ENCODE measurements around the gene C19orf33.
A peak's percentile ranks its signal among the peaks of the same experiment; 100 is the strongest.

C19orf33 gene

GRCh38 chr19:38329651-38330050, 25.6 kb downstream of the C19orf33 start:
- Histone ChIP-seq H3K4me3 (ENCODE audit: low read depth, low read length) (no peak overlapping the region), H3K27me3 (ENCODE audit: control insufficient read depth, insufficient read depth, low read length) (no peaks in the 10 kb centered on the region), H3K4me2 (ENCODE audit: low read length) (no peak overlapping the region), H3K4me1 (no peaks in the 10 kb centered on the region), H2AFZ (no peak overlapping the region), H3K36me3 (ENCODE audit: control insufficient read depth, insufficient read depth, low read length) (no peaks in the 10 kb centered on the region), H3K9ac (no peak overlapping the region), H3K9me3 (ENCODE audit: control insufficient read depth, low read length) (no peaks in the 10 kb centered on the region), H3K79me2 (no peaks in the 10 kb centered on the region), H3K27ac (no peak overlapping the region)
- no peak for TF ChIP-seq CTCF (IDR thresholded peaks at IDR 0.05)

GRCh38 chr19:38331728-38332127, 27.7 kb downstream of the C19orf33 start:
- TF ChIP-seq CTCF (IDR thresholded peaks at IDR 0.05), result no peak
- Histone ChIP-seq H3K27me3 (ENCODE audit: control insufficient read depth, insufficient read depth, low read length) (no peaks in the 10 kb centered on the region), H2AFZ (no peak overlapping the region), H3K4me1 (no peaks in the 10 kb centered on the region), H3K36me3 (ENCODE audit: control insufficient read depth, insufficient read depth, low read length) (no peaks in the 10 kb centered on the region), H3K9ac (no peak overlapping the region), H3K27ac (no peak overlapping the region), H3K4me3 (ENCODE audit: low read depth, low read length) (no peak overlapping the region), H3K9me3 (ENCODE audit: control insufficient read depth, low read length) (no peaks in the 10 kb centered on the region), H3K4me2 (ENCODE audit: low read length) (no peak overlapping the region), H3K79me2 (no peaks in the 10 kb centered on the region)

GRCh38 chr19:38333245-38333644, 29.2 kb downstream of the C19orf33 start:
- Histone ChIP-seq H2AFZ (no peak overlapping the region), H3K9ac (no peak overlapping the region), H3K79me2 (no peaks in the 10 kb centered on the region), H3K27ac (no peak overlapping the region), H3K4me1 (no peaks in the 10 kb centered on the region), H3K4me2 (ENCODE audit: low read length) (no peak overlapping the region), H3K9me3 (ENCODE audit: control insufficient read depth, low read length) (no peaks in the 10 kb centered on the region), H3K27me3 (ENCODE audit: control insufficient read depth, insufficient read depth, low read length) (no peaks in the 10 kb centered on the region), H3K36me3 (ENCODE audit: control insufficient read depth, insufficient read depth, low read length) (no peaks in the 10 kb centered on the region), H3K4me3 (ENCODE audit: low read depth, low read length) (no peak overlapping the region)
- no peak for TF ChIP-seq CTCF (IDR thresholded peaks at IDR 0.05)

GRCh38 chr19:38335949-38336637, 32.0 kb downstream of the C19orf33 start:
- H3K4me2 ChIP-seq (ENCODE audit: low read length), result peak overlapping the region; percentile 100
- H2AFZ ChIP-seq, result peak overlapping the region; percentile 90
- peak overlapping the region; percentile 94 for H3K27ac ChIP-seq
- H3K79me2 ChIP-seq, result no peaks in the 10 kb centered on the region
- H3K9ac ChIP-seq, result no peak overlapping the region
- H3K9me3 ChIP-seq (ENCODE audit: control insufficient read depth, low read length), result no peaks in the 10 kb centered on the region
- H3K4me3 ChIP-seq (ENCODE audit: low read depth, low read length), result peak overlapping the region; percentile 99
- H3K36me3 ChIP-seq (ENCODE audit: control insufficient read depth, insufficient read depth, low read length), result no peaks in the 10 kb centered on the region
- TF ChIP-seq CTCF (IDR thresholded peaks at IDR 0.05), result no peak
- H3K4me1 ChIP-seq, result no peaks in the 10 kb centered on the region
- no peaks in the 10 kb centered on the region for H3K27me3 ChIP-seq (ENCODE audit: control insufficient read depth, insufficient read depth, low read length)
